HG02973 (cell line): ENCODE results near the gene LY9.

Experiments used
- ATAC-seq: cut with Tn5 transposase; IDR thresholded peaks from one replicate; pipeline ENCODE4 v1.9.1; 2021; ENCODE audit warnings: moderate library complexity; ENCODE audit not compliant: unreplicated experiment

LY9 gene

GRCh38 chr1:160834945-160835565 lies 39.1 kb downstream of the LY9 start:
- ATAC-seq = no peak

GRCh38 chr1:160835751-160836150 lies 39.8 kb downstream of the LY9 start:
- ATAC-seq = no peak

- ATAC-seq = no peak
Observed at GRCh38 chr1:160836561-160836960, 40.6 kb downstream of the LY9 start.

- no peak for ATAC-seq
Observed at GRCh38 chr1:160836981-160837557, 41.1 kb downstream of the LY9 start.

GRCh38 chr1:160837558-160838205 lies 41.7 kb downstream of the LY9 start:
- peak; percentile 69 for ATAC-seq

- ATAC-seq = no peak
Observed at GRCh38 chr1:160838888-160839287, 42.9 kb downstream of the LY9 start.

GRCh38 chr1:160839746-160840145 lies 43.8 kb downstream of the LY9 start:
- no peak for ATAC-seq

- ATAC-seq = no peak
Observed at GRCh38 chr1:160841079-160841478, 45.1 kb downstream of the LY9 start.

- ATAC-seq = no peak
Observed at GRCh38 chr1:160844447-160845232, 48.7 kb downstream of the LY9 start.

GRCh38 chr1:160846281-160846680 lies 50.3 kb downstream of the LY9 start:
- no peak for ATAC-seq

GRCh38 chr1:160850541-160850940 lies 54.6 kb downstream of the LY9 start:
- no peak for ATAC-seq

- ATAC-seq = no peak
Observed at GRCh38 chr1:160850993-160851392, 55.0 kb downstream of the LY9 start.

- ATAC-seq = no peak
Observed at GRCh38 chr1:160853014-160853413, 57.0 kb downstream of the LY9 start.

- ATAC-seq = no peak
Observed at GRCh38 chr1:160853754-160854153, 57.8 kb downstream of the LY9 start.

GRCh38 chr1:160855181-160855981 lies 59.4 kb downstream of the LY9 start:
- ATAC-seq = peak; percentile 67

- no peak for ATAC-seq
Observed at GRCh38 chr1:160858097-160858496, 62.1 kb downstream of the LY9 start.

- ATAC-seq = no peak
Observed at GRCh38 chr1:160858507-160858906, 62.5 kb downstream of the LY9 start.

GRCh38 chr1:160859166-160859565 lies 63.2 kb downstream of the LY9 start:
- no peak for ATAC-seq

- ATAC-seq = no peak
Observed at GRCh38 chr1:160860840-160861505, 65.0 kb downstream of the LY9 start.
